HEK293 (cell line): Measurements from ENCODE around the gene CENPP.

Experiments
- CTCF ChIP-seq: fragments of 450-650 bp; formaldehyde crosslinking; IDR thresholded peaks from 2 replicates; pipeline ENCODE4 v1.5.1; 2016; ENCODE audit warnings: missing biosample characterization, missing genetic modification characterization
- KLF16 ChIP-seq: fragments of 450-650 bp; formaldehyde crosslinking; IDR thresholded peaks from 2 replicates; pipeline ENCODE4 v1.5.1; 2017; ENCODE audit warnings: missing biosample characterization, missing genetic modification characterization
- ZEB2 ChIP-seq: fragments of 450-650 bp; formaldehyde crosslinking; IDR thresholded peaks from 2 replicates; pipeline ENCODE4 v1.5.1; 2016; ENCODE audit warnings: missing biosample characterization, missing genetic modification characterization
- ZNF112 ChIP-seq: fragments of 450-650 bp; formaldehyde crosslinking; IDR thresholded peaks from 2 replicates; pipeline ENCODE4 v1.5.0; 2017; ENCODE audit warnings: missing biosample characterization, missing genetic modification characterization
- ZNF146 ChIP-seq: fragments of 450-650 bp; formaldehyde crosslinking; IDR thresholded peaks from 2 replicates; pipeline ENCODE4 v1.5.1; 2016; ENCODE audit warnings: missing biosample characterization, missing genetic modification characterization
- ZNF24 ChIP-seq: fragments of 450-650 bp; formaldehyde crosslinking; IDR thresholded peaks from 2 replicates; pipeline ENCODE4 v1.5.1; 2016; ENCODE audit warnings: missing biosample characterization, missing genetic modification characterization
- ZNF366 ChIP-seq: fragments of 450-650 bp; formaldehyde crosslinking; conservative IDR thresholded peaks from 2 replicates; pipeline ENCODE4 v1.5.1; 2016; ENCODE audit warnings: missing biosample characterization, missing genetic modification characterization
- ZNF398 ChIP-seq: fragments of 450-650 bp; formaldehyde crosslinking; IDR thresholded peaks from 2 replicates; pipeline ENCODE4 v1.5.1; 2017; ENCODE audit warnings: missing biosample characterization, missing genetic modification characterization
- ZNF670 ChIP-seq: fragments of 450-650 bp; formaldehyde crosslinking; IDR thresholded peaks from 2 replicates; pipeline ENCODE4 v1.5.1; 2016; ENCODE audit warnings: missing biosample characterization, missing genetic modification characterization, low read depth
- TF ChIP-seq, protein P1 (sequence below): fragments of 450-650 bp; formaldehyde crosslinking; IDR thresholded peaks from 2 replicates; pipeline ENCODE4 v1.5.1; 2016; ENCODE audit warnings: missing biosample characterization, missing genetic modification characterization
- TF ChIP-seq, protein P2 (sequence below): fragments of 450-650 bp; formaldehyde crosslinking; IDR thresholded peaks from 2 replicates; pipeline ENCODE4 v1.5.1; 2017; ENCODE audit warnings: missing biosample characterization, missing genetic modification characterization

DNA sequence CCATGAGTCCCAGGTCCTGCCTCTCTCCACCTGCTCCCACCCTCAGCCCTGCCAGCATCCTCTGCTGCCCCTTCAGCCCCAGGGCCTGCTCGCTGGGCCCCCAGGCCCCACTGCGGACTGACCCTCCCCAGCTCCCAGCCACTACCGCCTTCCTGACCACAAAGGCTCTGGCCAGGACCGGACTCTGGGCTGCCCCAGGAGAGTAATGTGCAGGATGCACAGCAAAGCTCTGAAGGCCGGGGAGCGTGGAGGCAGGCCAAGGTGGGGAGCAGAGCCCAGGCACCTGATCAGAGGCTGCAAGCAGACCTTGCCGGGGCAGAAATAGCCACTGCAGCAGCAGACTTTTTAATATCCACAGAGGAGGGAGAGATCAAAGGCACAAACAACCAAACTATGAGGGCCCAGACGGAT is 316.3 kb downstream of the CENPP start:
- TF ChIP-seq ZNF670 (tag by site-specific recombination) (no peak), CTCF (tag by site-specific recombination) (no peak), ZNF146 (tag by site-specific recombination) (no peak), ZEB2 (no peak), KLF16 (tag by site-specific recombination) (no peak), ZNF366 (tag by site-specific recombination) (no peak), ZNF112 (tag by site-specific recombination) (no peak), ZNF24 (no peak), ZNF398 (no peak)
- TF ChIP-seq, protein P1, sequence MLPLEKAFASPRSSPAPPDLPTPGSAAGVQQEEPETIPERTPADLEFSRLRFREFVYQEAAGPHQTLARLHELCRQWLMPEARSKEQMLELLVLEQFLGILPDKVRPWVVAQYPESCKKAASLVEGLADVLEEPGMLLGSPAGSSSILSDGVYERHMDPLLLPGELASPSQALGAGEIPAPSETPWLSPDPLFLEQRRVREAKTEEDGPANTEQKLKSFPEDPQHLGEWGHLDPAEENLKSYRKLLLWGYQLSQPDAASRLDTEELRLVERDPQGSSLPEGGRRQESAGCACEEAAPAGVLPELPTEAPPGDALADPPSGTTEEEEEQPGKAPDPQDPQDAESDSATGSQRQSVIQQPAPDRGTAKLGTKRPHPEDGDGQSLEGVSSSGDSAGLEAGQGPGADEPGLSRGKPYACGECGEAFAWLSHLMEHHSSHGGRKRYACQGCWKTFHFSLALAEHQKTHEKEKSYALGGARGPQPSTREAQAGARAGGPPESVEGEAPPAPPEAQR (tag by site-specific recombination): no peak
- TF ChIP-seq, protein P2, sequence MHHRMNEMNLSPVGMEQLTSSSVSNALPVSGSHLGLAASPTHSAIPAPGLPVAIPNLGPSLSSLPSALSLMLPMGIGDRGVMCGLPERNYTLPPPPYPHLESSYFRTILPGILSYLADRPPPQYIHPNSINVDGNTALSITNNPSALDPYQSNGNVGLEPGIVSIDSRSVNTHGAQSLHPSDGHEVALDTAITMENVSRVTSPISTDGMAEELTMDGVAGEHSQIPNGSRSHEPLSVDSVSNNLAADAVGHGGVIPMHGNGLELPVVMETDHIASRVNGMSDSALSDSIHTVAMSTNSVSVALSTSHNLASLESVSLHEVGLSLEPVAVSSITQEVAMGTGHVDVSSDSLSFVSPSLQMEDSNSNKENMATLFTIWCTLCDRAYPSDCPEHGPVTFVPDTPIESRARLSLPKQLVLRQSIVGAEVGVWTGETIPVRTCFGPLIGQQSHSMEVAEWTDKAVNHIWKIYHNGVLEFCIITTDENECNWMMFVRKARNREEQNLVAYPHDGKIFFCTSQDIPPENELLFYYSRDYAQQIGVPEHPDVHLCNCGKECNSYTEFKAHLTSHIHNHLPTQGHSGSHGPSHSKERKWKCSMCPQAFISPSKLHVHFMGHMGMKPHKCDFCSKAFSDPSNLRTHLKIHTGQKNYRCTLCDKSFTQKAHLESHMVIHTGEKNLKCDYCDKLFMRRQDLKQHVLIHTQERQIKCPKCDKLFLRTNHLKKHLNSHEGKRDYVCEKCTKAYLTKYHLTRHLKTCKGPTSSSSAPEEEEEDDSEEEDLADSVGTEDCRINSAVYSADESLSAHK (tag by site-specific recombination): no peak
